ENCODE measurements around the gene ADAM17.

GRCh38 chr2:9477914-9478313 lies 77.7 kb downstream of the ADAM17 start:
- TF ChIP-seq, protein P1, sequence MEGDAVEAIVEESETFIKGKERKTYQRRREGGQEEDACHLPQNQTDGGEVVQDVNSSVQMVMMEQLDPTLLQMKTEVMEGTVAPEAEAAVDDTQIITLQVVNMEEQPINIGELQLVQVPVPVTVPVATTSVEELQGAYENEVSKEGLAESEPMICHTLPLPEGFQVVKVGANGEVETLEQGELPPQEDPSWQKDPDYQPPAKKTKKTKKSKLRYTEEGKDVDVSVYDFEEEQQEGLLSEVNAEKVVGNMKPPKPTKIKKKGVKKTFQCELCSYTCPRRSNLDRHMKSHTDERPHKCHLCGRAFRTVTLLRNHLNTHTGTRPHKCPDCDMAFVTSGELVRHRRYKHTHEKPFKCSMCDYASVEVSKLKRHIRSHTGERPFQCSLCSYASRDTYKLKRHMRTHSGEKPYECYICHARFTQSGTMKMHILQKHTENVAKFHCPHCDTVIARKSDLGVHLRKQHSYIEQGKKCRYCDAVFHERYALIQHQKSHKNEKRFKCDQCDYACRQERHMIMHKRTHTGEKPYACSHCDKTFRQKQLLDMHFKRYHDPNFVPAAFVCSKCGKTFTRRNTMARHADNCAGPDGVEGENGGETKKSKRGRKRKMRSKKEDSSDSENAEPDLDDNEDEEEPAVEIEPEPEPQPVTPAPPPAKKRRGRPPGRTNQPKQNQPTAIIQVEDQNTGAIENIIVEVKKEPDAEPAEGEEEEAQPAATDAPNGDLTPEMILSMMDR (conservative IDR thresholded peaks at IDR 0.05 in 1 of 2, IDR thresholded peaks at IDR 0.05 in 1 of 2; ENCODE audit: extremely low read depth in 1 of 2, insufficient read depth in 1 of 2, low read depth in 1 of 2, low read length in 2 of 2): no peak
- TF ChIP-seq EZH2 (IDR thresholded peaks at IDR 0.05; ENCODE audit: borderline replicate concordance, low read length): no peak
